ENCODE measurements around the gene CATSPER3.

GRCh38 chr5:135051399-135051798 is 83.7 kb downstream of the CATSPER3 start:
- TF ChIP-seq ELF4 (IDR thresholded peaks at IDR 0.05) (no peak), SP1 (IDR thresholded peaks at IDR 0.05) (no peak), ZNF384 (IDR thresholded peaks at IDR 0.05) (no peak), ARNT (IDR thresholded peaks at IDR 0.05) (no peak), LEF1 (IDR thresholded peaks at IDR 0.05; ENCODE audit: borderline replicate concordance) (no peak), BHLHE40 (IDR thresholded peaks at IDR 0.05; ENCODE audit: borderline replicate concordance) (no peak), NFRKB (IDR thresholded peaks at IDR 0.05) (no peak), SUZ12 (IDR thresholded peaks at IDR 0.05) (no peak)
- TF ChIP-seq, protein P1, sequence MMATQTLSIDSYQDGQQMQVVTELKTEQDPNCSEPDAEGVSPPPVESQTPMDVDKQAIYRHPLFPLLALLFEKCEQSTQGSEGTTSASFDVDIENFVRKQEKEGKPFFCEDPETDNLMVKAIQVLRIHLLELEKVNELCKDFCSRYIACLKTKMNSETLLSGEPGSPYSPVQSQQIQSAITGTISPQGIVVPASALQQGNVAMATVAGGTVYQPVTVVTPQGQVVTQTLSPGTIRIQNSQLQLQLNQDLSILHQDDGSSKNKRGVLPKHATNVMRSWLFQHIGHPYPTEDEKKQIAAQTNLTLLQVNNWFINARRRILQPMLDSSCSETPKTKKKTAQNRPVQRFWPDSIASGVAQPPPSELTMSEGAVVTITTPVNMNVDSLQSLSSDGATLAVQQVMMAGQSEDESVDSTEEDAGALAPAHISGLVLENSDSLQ (IDR thresholded peaks at IDR 0.05): no peak

All from HEK293T (cell line).